Osteoblast (primary cell): ENCODE measurements around the gene KIAA1614. TPM values are rescaled to one million over a fixed set of nuclear protein-coding genes. Genes with fewer than 3 reads are reported as not detected.

Experiments
- DNase-seq: peaks from one replicate; pipeline ENCODE4 v3.0.0; 2011; ENCODE audit warnings: low spot score, mixed read lengths; ENCODE audit not compliant: insufficient read length; ENCODE audit errors: missing footprints
- H2AFZ ChIP-seq: 2 replicates; pipeline ENCODE4 v1.6.0; 2011; ENCODE audit warnings: mild to moderate bottlenecking, low read length
- H3K27ac ChIP-seq: 2 replicates; pipeline ENCODE4 v1.5.1; 2011; ENCODE audit warnings: mild to moderate bottlenecking, low read depth, low read length, moderate library complexity
- H3K27me3 ChIP-seq: 2 replicates; pipeline ENCODE4 v1.6.0; 2012; ENCODE audit warnings: mild to moderate bottlenecking, control low read depth, inconsistent platforms, low read length, moderate library complexity; ENCODE audit not compliant: insufficient read depth
- H3K36me3 ChIP-seq: 2 replicates; pipeline ENCODE4 v1.5.1; 2011; ENCODE audit warnings: mild to moderate bottlenecking, low read length, control low read depth, moderate library complexity; ENCODE audit not compliant: insufficient read depth
- H3K4me1 ChIP-seq: 2 replicates; pipeline ENCODE4 v1.5.1; 2011; ENCODE audit warnings: mild to moderate bottlenecking, low read length, control low read depth, moderate library complexity; ENCODE audit not compliant: insufficient read depth
- H3K4me2 ChIP-seq: 2 replicates; pipeline ENCODE4 v1.6.0; 2011; ENCODE audit warnings: mild to moderate bottlenecking, low read length; ENCODE audit not compliant: insufficient read depth
- H3K4me3 ChIP-seq: fragments of 200-600 bp; sonication (generic); 3 replicates; pipeline ENCODE4 v1.5.1; 2012; ENCODE audit warnings: mild to moderate bottlenecking, low read length, inconsistent platforms; ENCODE audit not compliant: insufficient read depth
- H3K79me2 ChIP-seq: 2 replicates; pipeline ENCODE4 v1.6.0; 2012; ENCODE audit warnings: mild to moderate bottlenecking, low read length, control low read depth, inconsistent platforms; ENCODE audit not compliant: insufficient read depth
- H3K9me3 ChIP-seq: 2 replicates; pipeline ENCODE4 v1.5.1; 2011; ENCODE audit warnings: low read depth, low read length, control low read depth
- H4K20me1 ChIP-seq: 2 replicates; pipeline ENCODE4 v1.6.0; 2012; ENCODE audit warnings: mild to moderate bottlenecking, low read length, control low read depth; ENCODE audit not compliant: insufficient read depth
- total RNA-seq: library from RNA; depleted of rRNA; stranded (reverse); fragments of >200 nt; gene quantifications from 2 replicates; pipeline ENCODE4 v1.2.3, GENCODE V29; 2012
- TF ChIP-seq, protein P1 (sequence below): IDR thresholded peaks from 2 replicates; pipeline ENCODE4 v1.5.1; 2011; ENCODE audit warnings: mild to moderate bottlenecking, low read depth, low read length, moderate library complexity; ENCODE audit errors: extremely low read depth

Gene KIAA1614
- total RNA-seq, 1 donor, result 12.7 TPM

GRCh38 chr1:180912211-180912800 lies 391 bp upstream of the KIAA1614 start:
- H3K4me1 ChIP-seq, result peaks cover 13% of the 10 kb centered on the region
- TF ChIP-seq, protein P1, sequence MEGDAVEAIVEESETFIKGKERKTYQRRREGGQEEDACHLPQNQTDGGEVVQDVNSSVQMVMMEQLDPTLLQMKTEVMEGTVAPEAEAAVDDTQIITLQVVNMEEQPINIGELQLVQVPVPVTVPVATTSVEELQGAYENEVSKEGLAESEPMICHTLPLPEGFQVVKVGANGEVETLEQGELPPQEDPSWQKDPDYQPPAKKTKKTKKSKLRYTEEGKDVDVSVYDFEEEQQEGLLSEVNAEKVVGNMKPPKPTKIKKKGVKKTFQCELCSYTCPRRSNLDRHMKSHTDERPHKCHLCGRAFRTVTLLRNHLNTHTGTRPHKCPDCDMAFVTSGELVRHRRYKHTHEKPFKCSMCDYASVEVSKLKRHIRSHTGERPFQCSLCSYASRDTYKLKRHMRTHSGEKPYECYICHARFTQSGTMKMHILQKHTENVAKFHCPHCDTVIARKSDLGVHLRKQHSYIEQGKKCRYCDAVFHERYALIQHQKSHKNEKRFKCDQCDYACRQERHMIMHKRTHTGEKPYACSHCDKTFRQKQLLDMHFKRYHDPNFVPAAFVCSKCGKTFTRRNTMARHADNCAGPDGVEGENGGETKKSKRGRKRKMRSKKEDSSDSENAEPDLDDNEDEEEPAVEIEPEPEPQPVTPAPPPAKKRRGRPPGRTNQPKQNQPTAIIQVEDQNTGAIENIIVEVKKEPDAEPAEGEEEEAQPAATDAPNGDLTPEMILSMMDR, result no peak
- H3K27ac ChIP-seq, result peak overlapping the region; percentile 51

DNA sequence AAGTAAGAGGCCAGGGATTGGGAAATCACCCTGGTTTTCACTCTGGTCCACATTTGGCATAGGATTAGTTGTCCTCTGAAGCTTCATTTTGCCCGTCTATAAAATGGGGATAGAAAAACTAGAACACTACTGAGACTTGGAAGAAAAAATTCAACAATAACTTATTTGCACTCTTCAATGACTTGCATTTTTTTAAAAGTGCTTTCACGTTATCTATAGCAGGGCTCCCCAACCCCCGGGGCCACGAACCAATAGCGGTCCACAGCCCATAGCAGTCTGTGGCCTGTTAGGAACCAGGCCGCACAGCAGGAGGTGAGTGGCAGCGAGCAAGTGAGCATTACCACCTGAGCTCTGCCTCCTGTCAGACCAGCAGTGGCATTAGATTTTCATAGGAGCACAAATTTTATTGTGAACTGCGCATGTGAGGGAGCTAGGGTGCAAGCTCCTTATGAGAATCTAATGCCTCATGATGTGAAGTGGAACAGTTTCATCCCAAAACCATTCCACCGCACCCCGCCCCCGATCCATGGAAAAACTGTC lies 2.8 kb downstream of the KIAA1614 start:
- Histone ChIP-seq H3K27me3 (no peaks in the 10 kb centered on the region), H2AFZ (no peak overlapping the region), H3K36me3 (peaks cover 15% of the 10 kb centered on the region), H3K79me2 (peaks cover 17% of the 10 kb centered on the region), H3K27ac (no peak overlapping the region), H3K9me3 (no peaks in the 10 kb centered on the region), H3K4me1 (peaks cover 13% of the 10 kb centered on the region), H3K4me2 (no peak overlapping the region), H3K4me3 (no peak overlapping the region), H4K20me1 (no peaks in the 10 kb centered on the region)
- TF ChIP-seq, protein P1, result no peak
- DNase-seq, result peak; percentile 66

More at GRCh38 chr1:180912211-180912800, 391 bp upstream of the KIAA1614 start:
- peak overlapping the region; percentile 81 for H3K4me3 ChIP-seq
- peaks cover 4% of the 10 kb centered on the region for H3K36me3 ChIP-seq
- peaks cover 17% of the 10 kb centered on the region for H3K79me2 ChIP-seq
- H4K20me1 ChIP-seq, result no peaks in the 10 kb centered on the region
- H3K27me3 ChIP-seq, result no peaks in the 10 kb centered on the region
- no peaks in the 10 kb centered on the region for H3K9me3 ChIP-seq
- H3K4me2 ChIP-seq, result peak overlapping the region; percentile 85
- peak overlapping the region; percentile 93 for H2AFZ ChIP-seq
- DNase-seq, result no peak

GRCh38 chr1:180916012-180916770 lies 3.5 kb downstream of the KIAA1614 start:
- H3K4me3 ChIP-seq, result no peak overlapping the region
- H3K79me2 ChIP-seq, result peaks cover 12% of the 10 kb centered on the region
- DNase-seq, result peak; percentile 66
- no peak overlapping the region for H3K27ac ChIP-seq
- no peaks in the 10 kb centered on the region for H3K9me3 ChIP-seq
- no peak overlapping the region for H2AFZ ChIP-seq
- H3K36me3 ChIP-seq, result peaks cover 15% of the 10 kb centered on the region
- H4K20me1 ChIP-seq, result no peaks in the 10 kb centered on the region
- TF ChIP-seq, protein P1, result no peak
- H3K4me2 ChIP-seq, result no peak overlapping the region
- peaks cover 8% of the 10 kb centered on the region for H3K4me1 ChIP-seq
- no peaks in the 10 kb centered on the region for H3K27me3 ChIP-seq

GRCh38 chr1:180916771-180917170 lies 4.1 kb downstream of the KIAA1614 start:
- no peaks in the 10 kb centered on the region for H3K27me3 ChIP-seq
- no peak overlapping the region for H3K4me3 ChIP-seq
- TF ChIP-seq, protein P1, result no peak
- no peaks in the 10 kb centered on the region for H3K9me3 ChIP-seq
- H3K27ac ChIP-seq, result no peak overlapping the region
- H3K4me2 ChIP-seq, result no peak overlapping the region
- H3K36me3 ChIP-seq, result peaks cover 15% of the 10 kb centered on the region
- H2AFZ ChIP-seq, result no peak overlapping the region
- peaks cover 2% of the 10 kb centered on the region for H3K4me1 ChIP-seq
- peak; percentile 80 for DNase-seq
- H4K20me1 ChIP-seq, result no peaks in the 10 kb centered on the region
- H3K79me2 ChIP-seq, result peaks cover 9% of the 10 kb centered on the region
